H9 (cell line): ENCODE measurements around the gene FAM219B. TPM values are rescaled to one million over a fixed set of nuclear protein-coding genes. Genes with fewer than 3 reads are reported as not detected.

ENCODE experiments used
- DNase-seq: peaks from one replicate; pipeline ENCODE4 v3.0.0-alpha.2; 2017
- H2AFZ ChIP-seq: one replicate; pipeline ENCODE4 v1.6.1; 2013; ENCODE audit warnings: mild to moderate bottlenecking, low read length, control low read depth, moderate library complexity
- H2AK5ac ChIP-seq: 2 replicates; pipeline ENCODE4 v1.6.1; 2013; ENCODE audit warnings: low read length, control low read depth, mixed read lengths; ENCODE audit not compliant: insufficient read length
- H2BK120ac ChIP-seq: one replicate; pipeline ENCODE4 v1.6.1; 2013; ENCODE audit warnings: low read depth, mild to moderate bottlenecking, low read length, control low read depth, inconsistent platforms; ENCODE audit not compliant: poor library complexity, severe bottlenecking
- H2BK12ac ChIP-seq: 2 replicates; pipeline ENCODE4 v1.6.1; 2013; ENCODE audit warnings: low read length, control low read depth, mixed read lengths, low read depth; ENCODE audit not compliant: insufficient read length
- H2BK15ac ChIP-seq: 2 replicates; pipeline ENCODE4 v1.6.1; 2013; ENCODE audit warnings: low read depth, low read length, control low read depth
- H2BK20ac ChIP-seq: one replicate; pipeline ENCODE4 v1.6.1; 2013; ENCODE audit warnings: low read depth, mild to moderate bottlenecking, low read length, control low read depth, inconsistent platforms; ENCODE audit not compliant: poor library complexity, severe bottlenecking
- H2BK5ac ChIP-seq: 2 replicates; pipeline ENCODE4 v1.6.1; 2013; ENCODE audit warnings: low read length, control low read depth, mixed read lengths; ENCODE audit not compliant: insufficient read length
- H3K14ac ChIP-seq: 2 replicates; pipeline ENCODE4 v1.6.1; 2013; ENCODE audit warnings: low read length, control low read depth; ENCODE audit not compliant: insufficient read depth
- H3K18ac ChIP-seq: 2 replicates; pipeline ENCODE4 v1.6.1; 2013; ENCODE audit warnings: low read depth, mild to moderate bottlenecking, mixed read lengths, low read length, control low read depth; ENCODE audit not compliant: insufficient read length
- H3K23ac ChIP-seq: 2 replicates; pipeline ENCODE4 v1.6.1; 2013; ENCODE audit warnings: low read length, control low read depth, mixed read lengths, low read depth; ENCODE audit not compliant: insufficient read length
- H3K23me2 ChIP-seq: 2 replicates; pipeline ENCODE4 v1.6.1; 2013; ENCODE audit warnings: low read depth, mild to moderate bottlenecking, mixed read lengths, low read length, control low read depth; ENCODE audit not compliant: insufficient read length, poor library complexity, severe bottlenecking
- H3K27ac ChIP-seq: 2 replicates; pipeline ENCODE4 v1.5.1; 2013; ENCODE audit warnings: low read length, control low read depth, mixed read lengths, low read depth; ENCODE audit not compliant: insufficient read length
- H3K27me3 ChIP-seq: 2 replicates; pipeline ENCODE4 v1.6.1; 2013; ENCODE audit warnings: low read length, control low read depth, inconsistent platforms; ENCODE audit not compliant: insufficient read depth
- H3K4ac ChIP-seq: 2 replicates; pipeline ENCODE4 v1.6.1; 2013; ENCODE audit warnings: low read depth, mild to moderate bottlenecking, control low read depth, inconsistent platforms, low read length, moderate library complexity
- H3K4me1 ChIP-seq: 2 replicates; pipeline ENCODE4 v1.6.1; 2013; ENCODE audit warnings: low read length, control low read depth, inconsistent platforms; ENCODE audit not compliant: insufficient read depth
- H3K4me2 ChIP-seq: 2 replicates; pipeline ENCODE4 v1.6.1; 2013; ENCODE audit warnings: low read length, control low read depth, mixed read lengths; ENCODE audit not compliant: insufficient read length, insufficient read depth
- H3K56ac ChIP-seq: 2 replicates; pipeline ENCODE4 v1.6.1; 2013; ENCODE audit warnings: low read depth, mild to moderate bottlenecking, mixed read lengths, low read length, control low read depth; ENCODE audit not compliant: insufficient read length
- H3K79me1 ChIP-seq: 2 replicates; pipeline ENCODE4 v1.6.1; 2013; ENCODE audit warnings: low read depth, mild to moderate bottlenecking, moderate library complexity, low read length, control low read depth, inconsistent platforms; ENCODE audit not compliant: insufficient read depth, poor library complexity, severe bottlenecking
- H3K79me2 ChIP-seq: 2 replicates; pipeline ENCODE4 v1.6.1; 2013; ENCODE audit warnings: low read length, control low read depth, inconsistent platforms; ENCODE audit not compliant: insufficient read depth
- H3K9ac ChIP-seq: 2 replicates; pipeline ENCODE4 v1.6.1; 2013; ENCODE audit warnings: low read length, control low read depth, mixed read lengths; ENCODE audit not compliant: insufficient read length; ENCODE audit errors: extremely low read depth
- H3K9me3 ChIP-seq: one replicate; pipeline ENCODE4 v1.6.1; 2013; ENCODE audit warnings: low read depth, low read length, inconsistent platforms; ENCODE audit not compliant: control insufficient read depth
- H3T11ph ChIP-seq: one replicate; pipeline ENCODE4 v1.6.1; 2013; ENCODE audit warnings: mild to moderate bottlenecking, low read length, control low read depth, inconsistent platforms
- H4K20me1 ChIP-seq: one replicate; pipeline ENCODE4 v1.6.1; 2013; ENCODE audit not compliant: control insufficient read depth, insufficient read length, insufficient read depth
- H4K5ac ChIP-seq: 2 replicates; pipeline ENCODE4 v1.6.1; 2013; ENCODE audit warnings: low read depth, mild to moderate bottlenecking, mixed read lengths, low read length, control low read depth; ENCODE audit not compliant: insufficient read length
- H4K8ac ChIP-seq: replicated peaks from 2 replicates; pipeline ENCODE4 v1.6.1; 2013; ENCODE audit warnings: low read length, control low read depth, mixed read lengths, low read depth; ENCODE audit not compliant: insufficient read length
- H4K91ac ChIP-seq: 2 replicates; pipeline ENCODE4 v1.6.1; 2013; ENCODE audit warnings: low read depth, mild to moderate bottlenecking, moderate library complexity, mixed read lengths, low read length, control low read depth; ENCODE audit not compliant: insufficient read length
- H3K27ac Mint-ChIP-seq, 3 experiments: 2 replicates in 2 of 3; 3 replicates in 1 of 3; pipeline ENCODE4 v1.8.0; 2020 to 2021; ENCODE audit warnings: mixed read lengths in 3 of 3, mild to moderate bottlenecking in 1 of 3, moderate library complexity in 1 of 3
- H3K27me3 Mint-ChIP-seq: 2 replicates; pipeline ENCODE4 v1.8.0; 2021; ENCODE audit warnings: low read depth, mild to moderate bottlenecking, moderate library complexity, mixed read lengths
- H3K36me3 Mint-ChIP-seq, 3 experiments: 2 replicates in 2 of 3; 3 replicates in 1 of 3; pipeline ENCODE4 v1.8.0; 2020 to 2021; ENCODE audit warnings: low read depth in 3 of 3, mixed read lengths in 3 of 3; ENCODE audit not compliant: insufficient read depth in 1 of 3
- H3K4me1 Mint-ChIP-seq, 2 experiments: 2 replicates each; pipeline ENCODE4 v1.8.0; 2020; ENCODE audit warnings: mixed read lengths in 2 of 2
- H3K4me3 Mint-ChIP-seq, 2 experiments: 2 replicates in 1 of 2; 3 replicates in 1 of 2; pipeline ENCODE4 v1.8.0; 2020 to 2021; ENCODE audit warnings: mild to moderate bottlenecking in 2 of 2, mixed read lengths in 2 of 2, moderate library complexity in 1 of 2
- H3K9me3 Mint-ChIP-seq, 2 experiments: 2 replicates in 1 of 2; 3 replicates in 1 of 2; pipeline ENCODE4 v1.8.0; 2020; ENCODE audit warnings: mild to moderate bottlenecking in 2 of 2, mixed read lengths in 2 of 2, moderate library complexity in 1 of 2
- CTCF ChIP-seq: fragments of 200-600 bp; sonication (generic); conservative IDR thresholded peaks from 3 replicates; pipeline ENCODE4 v1.8.0; 2021; ENCODE audit warnings: antibody characterized with exemption, mild to moderate bottlenecking
- WGBS: extraction: QIAGEN DNeasy Blood & Tissue Kit; methylation state at CpG from one replicate; pipeline ENCODE4 v1.1.7; 2013; ENCODE audit warnings: missing lambda C conversion rate, low lambda C conversion rate, mixed read lengths; ENCODE audit not compliant: insufficient read length; ENCODE audit errors: extremely low coverage; 5-methylcytosine and 5-hydroxymethylcytosine counted together
- total RNA-seq: library from RNA; stranded (reverse); gene quantifications from 2 replicates; pipeline ENCODE4 v1.2.1, GENCODE V29; 2021

The FAM219B gene
- total RNA-seq, 1 experiment from 2014 or later, result 60.3 TPM

DNA sequence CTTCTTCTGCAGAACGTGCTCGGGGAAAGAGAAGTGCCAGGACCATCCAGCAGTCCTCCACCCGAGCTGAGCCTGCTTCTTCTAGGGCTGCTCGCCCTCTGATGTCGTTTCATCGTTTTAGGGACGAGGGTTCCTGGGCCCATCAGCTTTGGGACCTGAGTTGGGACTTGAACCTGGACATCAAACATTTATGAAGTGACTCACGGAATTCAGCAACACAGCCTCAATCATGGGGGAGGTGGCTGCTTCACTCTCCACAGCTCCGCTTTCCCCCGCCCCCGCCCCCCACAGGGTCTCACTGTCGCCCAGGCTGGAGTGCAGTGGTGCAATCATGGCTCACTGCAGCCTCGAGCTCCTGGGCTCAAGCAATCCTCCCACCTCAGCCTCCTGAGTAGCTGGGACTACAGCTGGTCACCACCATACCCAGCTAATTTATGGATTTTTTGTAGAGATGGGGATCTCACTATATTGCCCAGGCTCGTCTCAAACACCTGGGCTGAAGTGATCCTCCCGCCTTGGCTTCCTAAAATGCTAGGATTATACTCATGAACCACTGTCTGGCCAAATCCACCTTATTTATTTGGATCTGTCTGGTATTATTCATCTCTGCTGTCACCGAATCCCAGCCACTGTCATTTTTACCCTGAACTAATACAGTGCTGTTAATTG, 32.8 kb downstream of the FAM219B start:
- DNase-seq, result no peak

More for the DNA sequence above, 32.8 kb downstream of the FAM219B start:
- H3K27ac Mint-ChIP-seq, result peak overlapping the region in 2 of 3 experiments; percentile 63 to 95; a peak in 2 of 7 replicates
- Histone ChIP-seq H3K4me2 (peak overlapping the region; percentile 83), H3K23ac (no peak overlapping the region), H3K14ac (no peak overlapping the region), H2BK20ac (no peak overlapping the region), H3K79me2 (peaks cover 11% of the 10 kb centered on the region; the same call in 1 of the 2 replicates), H2BK12ac (no peak overlapping the region), H2AFZ (peak overlapping the region; percentile 4), H4K5ac (no peak overlapping the region), H3K4ac (no peak overlapping the region), H3K9me3 (no peaks in the 10 kb centered on the region), H2BK15ac (no peak overlapping the region), H4K8ac (no peak overlapping the region), H3K4me1 (no peaks in the 10 kb centered on the region), H4K91ac (no peak overlapping the region), H3K27me3 (no peaks in the 10 kb centered on the region), H3K9ac (no peak overlapping the region), H3K23me2 (peaks cover 12% of the 10 kb centered on the region), H3T11ph (no peak overlapping the region), H2BK120ac (no peak overlapping the region), H2AK5ac (no peak overlapping the region), H3K27ac (no peak overlapping the region), H4K20me1 (no peaks in the 10 kb centered on the region), H2BK5ac (no peak overlapping the region), H3K18ac (no peak overlapping the region), H3K79me1 (peaks cover 2% of the 10 kb centered on the region), H3K56ac (no peak overlapping the region)
- peaks cover 14 to 17% of the 10 kb centered on the region in 2 experiments for H3K4me1 Mint-ChIP-seq
- peak overlapping the region; percentile 89 to 92 for H3K4me3 Mint-ChIP-seq
- H3K27me3 Mint-ChIP-seq, result peaks cover 2% of the 10 kb centered on the region; the same call in 1 of the 2 replicates
- no peaks in the 10 kb centered on the region for H3K9me3 Mint-ChIP-seq
- peaks cover 0 to 14% (median 2%) of the 10 kb centered on the region in 3 experiments; a peak in 5 of 7 replicates for H3K36me3 Mint-ChIP-seq
- TF ChIP-seq CTCF, result no peak
- no CpG with 5 or more reads among the region's 16 CpGs for WGBS
